Fibroblast of lung (primary cell): ENCODE measurements around the gene DNAH5. TPM values are rescaled to one million over a fixed set of nuclear protein-coding genes. Genes with fewer than 3 reads are reported as not detected.

Source experiments
- DNase-seq, 2 donors: peaks; one replicate each; pipeline versions ENCODE4 v3.0.0 to v3.0.0-alpha.2; 2010; ENCODE audit warnings: low read depth in 2 of 2
- H2AFZ ChIP-seq: 2 replicates; pipeline ENCODE4 v1.5.1; 2012; ENCODE audit warnings: low read length, control low read depth, inconsistent platforms
- H3K27ac ChIP-seq: 2 replicates; pipeline ENCODE4 v1.5.1; 2011; ENCODE audit warnings: low read length, control low read depth; ENCODE audit not compliant: insufficient read depth
- H3K27me3 ChIP-seq: 2 replicates; pipeline ENCODE4 v1.5.1; 2011; ENCODE audit warnings: mild to moderate bottlenecking, low read length; ENCODE audit not compliant: control insufficient read depth, insufficient read depth
- H3K36me3 ChIP-seq: 2 replicates; pipeline ENCODE4 v1.5.1; 2011; ENCODE audit warnings: low read length; ENCODE audit not compliant: control insufficient read depth, insufficient read depth
- H3K4me1 ChIP-seq: 2 replicates; pipeline ENCODE4 v1.5.1; 2011; ENCODE audit warnings: low read length; ENCODE audit not compliant: control insufficient read depth, insufficient read depth; ENCODE audit errors: extremely low read depth
- H3K4me2 ChIP-seq: 2 replicates; pipeline ENCODE4 v1.5.1; 2011; ENCODE audit warnings: low read length, control low read depth; ENCODE audit not compliant: insufficient read depth; ENCODE audit errors: extremely low read depth
- H3K4me3 ChIP-seq, 4 experiments: fragments of 200-600 bp in 1 of 4; sonication (generic) in 1 of 4; replicated peaks in 1 of 4; 2 replicates each; pipeline ENCODE4 v1.5.1; 2011 to 2016; ENCODE audit warnings: low read length in 4 of 4, low read depth in 3 of 4, mild to moderate bottlenecking in 3 of 4, control low read depth in 2 of 4, inconsistent platforms in 1 of 4, mixed read lengths in 1 of 4; ENCODE audit not compliant: insufficient read depth in 1 of 4; ENCODE audit errors: control extremely low read depth in 1 of 4
- H3K79me2 ChIP-seq: 2 replicates; pipeline ENCODE4 v1.5.1; 2012; ENCODE audit warnings: mild to moderate bottlenecking, low read length, inconsistent platforms; ENCODE audit not compliant: control insufficient read depth, insufficient read depth
- H3K9ac ChIP-seq: 2 replicates; pipeline ENCODE4 v1.5.1; 2011; ENCODE audit warnings: mild to moderate bottlenecking, low read length, control low read depth; ENCODE audit not compliant: insufficient read depth
- H3K9me3 ChIP-seq: 2 replicates; pipeline ENCODE4 v1.5.1; 2012; ENCODE audit warnings: low read depth, low read length; ENCODE audit not compliant: control insufficient read depth, insufficient read depth
- H4K20me1 ChIP-seq: 2 replicates; pipeline ENCODE4 v1.5.1; 2011; ENCODE audit warnings: low read length; ENCODE audit not compliant: control insufficient read depth, insufficient read depth; ENCODE audit errors: extremely low read depth
- EZH2 ChIP-seq: IDR thresholded peaks from 2 replicates; pipeline ENCODE4 v1.5.1; 2012; ENCODE audit warnings: low read length, control low read depth, mild to moderate bottlenecking; ENCODE audit errors: missing control alignments
- polyA plus RNA-seq, 2 donors: library from polyadenylated mRNA; depleted of rRNA in 1 of 2; stranded (reverse) in 1 of 2; unstranded in 1 of 2; fragments of >200 nt; gene quantifications; 2 replicates each; pipeline ENCODE4 v1.2.1, GENCODE V29; 2011 to 2012; ENCODE audit warnings: missing spikeins in 1 of 2
- total RNA-seq: library from RNA; depleted of rRNA; stranded (reverse); fragments of >200 nt; gene quantifications from 2 replicates; pipeline ENCODE4 v1.2.1, GENCODE V29; 2014
- TF ChIP-seq, protein P1 (sequence below), 2 donors: IDR thresholded peaks in 1 of 2; conservative IDR thresholded peaks in 1 of 2; 1 replicate in 1 of 2; 2 replicates in 1 of 2; pipeline ENCODE4 v1.5.1; 2011 to 2012; ENCODE audit warnings: low read length in 2 of 2, control low read depth in 1 of 2, inconsistent platforms in 1 of 2, low read depth in 1 of 2, mild to moderate bottlenecking in 1 of 2

DNAH5 gene
- total and polyA plus RNA-seq, 2 donors (not counting 1 experiment from before 2014, with no cell fraction given) = 2.1 to 3.1 TPM

- Histone ChIP-seq H2AFZ (no peak overlapping the region), H3K79me2 (no peaks in the 10 kb centered on the region), H3K9me3 (no peaks in the 10 kb centered on the region), H3K4me3 (no peak overlapping the region), H3K9ac (no peak overlapping the region), H3K4me2 (no peak overlapping the region), H3K36me3 (no peaks in the 10 kb centered on the region), H3K27ac (no peak overlapping the region), H4K20me1 (peaks cover 3% of the 10 kb centered on the region), H3K4me1 (no peaks in the 10 kb centered on the region), H3K27me3 (no peaks in the 10 kb centered on the region)
- TF ChIP-seq, protein P1, sequence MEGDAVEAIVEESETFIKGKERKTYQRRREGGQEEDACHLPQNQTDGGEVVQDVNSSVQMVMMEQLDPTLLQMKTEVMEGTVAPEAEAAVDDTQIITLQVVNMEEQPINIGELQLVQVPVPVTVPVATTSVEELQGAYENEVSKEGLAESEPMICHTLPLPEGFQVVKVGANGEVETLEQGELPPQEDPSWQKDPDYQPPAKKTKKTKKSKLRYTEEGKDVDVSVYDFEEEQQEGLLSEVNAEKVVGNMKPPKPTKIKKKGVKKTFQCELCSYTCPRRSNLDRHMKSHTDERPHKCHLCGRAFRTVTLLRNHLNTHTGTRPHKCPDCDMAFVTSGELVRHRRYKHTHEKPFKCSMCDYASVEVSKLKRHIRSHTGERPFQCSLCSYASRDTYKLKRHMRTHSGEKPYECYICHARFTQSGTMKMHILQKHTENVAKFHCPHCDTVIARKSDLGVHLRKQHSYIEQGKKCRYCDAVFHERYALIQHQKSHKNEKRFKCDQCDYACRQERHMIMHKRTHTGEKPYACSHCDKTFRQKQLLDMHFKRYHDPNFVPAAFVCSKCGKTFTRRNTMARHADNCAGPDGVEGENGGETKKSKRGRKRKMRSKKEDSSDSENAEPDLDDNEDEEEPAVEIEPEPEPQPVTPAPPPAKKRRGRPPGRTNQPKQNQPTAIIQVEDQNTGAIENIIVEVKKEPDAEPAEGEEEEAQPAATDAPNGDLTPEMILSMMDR (conservative IDR thresholded peaks at IDR 0.05 in 1 of 2, IDR thresholded peaks at IDR 0.05 in 1 of 2; ENCODE audit: low read depth in 1 of 2, low read length in 2 of 2) = no peak
- no peak for TF ChIP-seq EZH2
- DNase-seq = no peak
These were observed 79.2 kb downstream of the DNAH5 start for GRCh38 chr5:13865312-13865711.

- H3K79me2 ChIP-seq = no peaks in the 10 kb centered on the region
- H3K4me1 ChIP-seq = no peaks in the 10 kb centered on the region
- H2AFZ ChIP-seq = no peak overlapping the region
- TF ChIP-seq, protein P1 (conservative IDR thresholded peaks at IDR 0.05 in 1 of 2, IDR thresholded peaks at IDR 0.05 in 1 of 2; ENCODE audit: low read depth in 1 of 2, low read length in 2 of 2) = no peak
- no peak for TF ChIP-seq EZH2
- H3K9me3 ChIP-seq = no peaks in the 10 kb centered on the region
- no peak overlapping the region for H3K9ac ChIP-seq
- no peaks in the 10 kb centered on the region for H3K36me3 ChIP-seq
- H3K27ac ChIP-seq = no peak overlapping the region
- H4K20me1 ChIP-seq = no peaks in the 10 kb centered on the region
- DNase-seq = no peak
- H3K27me3 ChIP-seq = no peaks in the 10 kb centered on the region
- H3K4me2 ChIP-seq = no peak overlapping the region
- no peak overlapping the region for H3K4me3 ChIP-seq
These were observed 84.3 kb downstream of the DNAH5 start for GRCh38 chr5:13860146-13860545.

- Histone ChIP-seq H4K20me1 (no peaks in the 10 kb centered on the region), H3K4me1 (no peaks in the 10 kb centered on the region), H3K79me2 (no peaks in the 10 kb centered on the region), H3K9me3 (no peaks in the 10 kb centered on the region), H2AFZ (no peak overlapping the region), H3K27me3 (no peaks in the 10 kb centered on the region), H3K4me3 (no peak overlapping the region), H3K4me2 (no peak overlapping the region), H3K27ac (no peak overlapping the region), H3K36me3 (no peaks in the 10 kb centered on the region), H3K9ac (no peak overlapping the region)
- TF ChIP-seq, protein P1 (conservative IDR thresholded peaks at IDR 0.05 in 1 of 2, IDR thresholded peaks at IDR 0.05 in 1 of 2; ENCODE audit: low read depth in 1 of 2, low read length in 2 of 2) = no peak
- TF ChIP-seq EZH2 = no peak
- no peak for DNase-seq
These were observed 85.0 kb downstream of the DNAH5 start for GRCh38 chr5:13859270-13860065.
